GM23338 (cell line): Measurements from ENCODE around the gene ENDOU. TPM values are rescaled to one million over a fixed set of nuclear protein-coding genes. Genes with fewer than 3 reads are reported as not detected.

ENCODE experiments used
- ATAC-seq: fragments of 200-7000 bp; cut with Tn5 transposase; 3 replicates; pipeline ENCODE4 v1.9.1; 2020
- DNase-seq: peaks from one replicate; pipeline ENCODE4 v3.0.0-alpha.2; 2015; ENCODE audit warnings: low spot score
- H2AFZ ChIP-seq: fragments of 200-600 bp; sonication (generic); 2 replicates; pipeline ENCODE4 v1.8.0; 2016; ENCODE audit warnings: antibody characterized with exemption, mild to moderate bottlenecking, moderate library complexity
- H3F3A ChIP-seq: fragments of 200-600 bp; sonication (generic); replicated peaks from 2 replicates; pipeline ENCODE4 v1.8.0; 2017; ENCODE audit warnings: antibody characterized with exemption, mixed run types, low read depth
- H3K27ac ChIP-seq: fragments of 200-600 bp; sonication (generic); 2 replicates; pipeline ENCODE4 v1.6.1; 2016; ENCODE audit warnings: low read depth
- H3K27me3 ChIP-seq: fragments of 200-600 bp; sonication (generic); 2 replicates; pipeline ENCODE4 v1.8.0; 2016; ENCODE audit warnings: mild to moderate bottlenecking, mixed run types, moderate library complexity; ENCODE audit not compliant: insufficient read depth
- H3K36me3 ChIP-seq: fragments of 200-600 bp; sonication (generic); 2 replicates; pipeline ENCODE4 v1.8.0; 2016; ENCODE audit warnings: mild to moderate bottlenecking; ENCODE audit not compliant: insufficient read depth
- H3K4me1 ChIP-seq: fragments of 200-600 bp; sonication (generic); 2 replicates; pipeline ENCODE4 v1.8.0; 2016; ENCODE audit warnings: mild to moderate bottlenecking, moderate library complexity; ENCODE audit not compliant: insufficient read depth
- H3K4me2 ChIP-seq: fragments of 200-600 bp; sonication (generic); 2 replicates; pipeline ENCODE4 v1.7.1; 2017; ENCODE audit warnings: mixed run types
- H3K4me3 ChIP-seq: fragments of 200-600 bp; sonication (generic); 2 replicates; pipeline ENCODE4 v1.6.1; 2016; ENCODE audit warnings: mixed run types
- H3K79me2 ChIP-seq: fragments of 200-600 bp; sonication (generic); replicated peaks from 2 replicates; pipeline ENCODE4 v1.8.0; 2017; ENCODE audit warnings: mild to moderate bottlenecking; ENCODE audit not compliant: insufficient read depth
- H3K9me2 ChIP-seq: fragments of 200-600 bp; sonication (generic); 2 replicates; pipeline ENCODE4 v1.8.0; 2017; ENCODE audit not compliant: insufficient read depth
- H4K20me1 ChIP-seq: fragments of 200-600 bp; sonication (generic); replicated peaks from 2 replicates; pipeline ENCODE4 v1.8.0; 2017; ENCODE audit warnings: mild to moderate bottlenecking; ENCODE audit not compliant: insufficient read depth
- H3K27ac Mint-ChIP-seq: 2 replicates; pipeline ENCODE4 v1.8.0; 2020; ENCODE audit warnings: inconsistent platforms, mild to moderate bottlenecking, moderate library complexity, mixed read lengths
- H3K27me3 Mint-ChIP-seq: 3 replicates; pipeline ENCODE4 v1.8.0; 2022; ENCODE audit warnings: low read depth, mild to moderate bottlenecking, moderate library complexity, mixed read lengths, inconsistent platforms; ENCODE audit not compliant: insufficient read depth, poor library complexity
- H3K36me3 Mint-ChIP-seq: 3 replicates; pipeline ENCODE4 v1.8.0; 2021; ENCODE audit warnings: low read depth, mild to moderate bottlenecking, inconsistent platforms, moderate library complexity, mixed read lengths
- H3K4me1 Mint-ChIP-seq: 3 replicates; pipeline ENCODE4 v1.8.0; 2020; ENCODE audit warnings: mild to moderate bottlenecking, inconsistent platforms, mixed read lengths
- H3K4me3 Mint-ChIP-seq: 3 replicates; pipeline ENCODE4 v1.8.0; 2021; ENCODE audit warnings: moderate library complexity, mild to moderate bottlenecking, inconsistent platforms, mixed read lengths
- H3K9me3 Mint-ChIP-seq: 3 replicates; pipeline ENCODE4 v1.8.0; 2020; ENCODE audit warnings: moderate library complexity, mild to moderate bottlenecking, inconsistent platforms, mixed read lengths
- CREB1 ChIP-seq: fragments of 250-450 bp; sonication (Bioruptor Pico); IDR thresholded peaks from 2 replicates; pipeline ENCODE4 v1.5.0; 2020; ENCODE audit warnings: low read depth, mild to moderate bottlenecking, moderate library complexity
- EZH2 ChIP-seq: fragments of 200-600 bp; sonication (generic); IDR thresholded peaks from one replicate; pipeline ENCODE4 v1.8.0; 2017; ENCODE audit warnings: antibody characterized with exemption, mild to moderate bottlenecking, low read depth; ENCODE audit not compliant: unreplicated experiment
- EZH2phosphoT487 ChIP-seq: fragments of 200-600 bp; sonication (generic); IDR thresholded peaks from one replicate; pipeline ENCODE4 v1.8.1; 2018; ENCODE audit warnings: antibody characterized with exemption; ENCODE audit not compliant: unreplicated experiment
- JUNB ChIP-seq: IDR thresholded peaks from one replicate; pipeline ENCODE4 v1.6.1; 2016; ENCODE audit warnings: antibody characterized with exemption; ENCODE audit not compliant: unreplicated experiment
- NANOG ChIP-seq: IDR thresholded peaks from 2 replicates; pipeline ENCODE4 v1.6.1; 2016; ENCODE audit warnings: antibody characterized with exemption, borderline replicate concordance
- POLR2AphosphoS5 ChIP-seq: IDR thresholded peaks from 2 replicates; pipeline ENCODE4 v1.6.1; 2016; ENCODE audit warnings: antibody characterized with exemption, low read depth
- STAT1 ChIP-seq: IDR thresholded peaks from one replicate; pipeline ENCODE4 v1.6.1; 2016; ENCODE audit warnings: antibody characterized with exemption; ENCODE audit not compliant: unreplicated experiment
- ZNF114 ChIP-seq: fragments of 250-450 bp; sonication (Bioruptor Pico); IDR thresholded peaks from 2 replicates; pipeline ENCODE4 v1.5.0; 2020; ENCODE audit warnings: mild to moderate bottlenecking, moderate library complexity
- ZNF331 ChIP-seq: fragments of 250-450 bp; sonication (Bioruptor Pico); IDR thresholded peaks from 2 replicates; pipeline ENCODE4 v1.5.0; 2020; ENCODE audit warnings: low read depth, mild to moderate bottlenecking, moderate library complexity
- polyA plus RNA-seq: library from polyadenylated mRNA; unstranded; fragments of >200 nt; fragmentation: Nextera tagmentation; extraction: Ambion mirVana; gene quantifications from 2 replicates; pipeline ENCODE4 v1.2.1, GENCODE V29; 2016
- total RNA-seq: library from RNA; depleted of rRNA; stranded (reverse); fragments of >200 nt; shearing (Covaris generic); gene quantifications from 2 replicates; pipeline ENCODE4 v1.2.3, GENCODE V29; 2014
- TF ChIP-seq, protein P1 (sequence below): IDR thresholded peaks from 2 replicates; pipeline ENCODE4 v1.6.1; 2016; ENCODE audit warnings: antibody characterized with exemption
- TF ChIP-seq, protein P2 (sequence below), 2 experiments: fragments of 200-600 bp in 1 of 2; sonication (generic) in 1 of 2; conservative IDR thresholded peaks; 2 replicates each; pipeline versions ENCODE4 v1.5.1 to v1.6.1; 2016 to 2017; ENCODE audit warnings: antibody characterized with exemption in 2 of 2, low read depth in 2 of 2, mild to moderate bottlenecking in 2 of 2, moderate library complexity in 1 of 2
- TF ChIP-seq, protein P3 (sequence below): IDR thresholded peaks from one replicate; pipeline ENCODE4 v1.6.1; 2018; ENCODE audit warnings: antibody characterized with exemption; ENCODE audit not compliant: unreplicated experiment

Gene ENDOU
- total and polyA plus RNA-seq, 2 experiments from 2014 or later: not detected

DNA sequence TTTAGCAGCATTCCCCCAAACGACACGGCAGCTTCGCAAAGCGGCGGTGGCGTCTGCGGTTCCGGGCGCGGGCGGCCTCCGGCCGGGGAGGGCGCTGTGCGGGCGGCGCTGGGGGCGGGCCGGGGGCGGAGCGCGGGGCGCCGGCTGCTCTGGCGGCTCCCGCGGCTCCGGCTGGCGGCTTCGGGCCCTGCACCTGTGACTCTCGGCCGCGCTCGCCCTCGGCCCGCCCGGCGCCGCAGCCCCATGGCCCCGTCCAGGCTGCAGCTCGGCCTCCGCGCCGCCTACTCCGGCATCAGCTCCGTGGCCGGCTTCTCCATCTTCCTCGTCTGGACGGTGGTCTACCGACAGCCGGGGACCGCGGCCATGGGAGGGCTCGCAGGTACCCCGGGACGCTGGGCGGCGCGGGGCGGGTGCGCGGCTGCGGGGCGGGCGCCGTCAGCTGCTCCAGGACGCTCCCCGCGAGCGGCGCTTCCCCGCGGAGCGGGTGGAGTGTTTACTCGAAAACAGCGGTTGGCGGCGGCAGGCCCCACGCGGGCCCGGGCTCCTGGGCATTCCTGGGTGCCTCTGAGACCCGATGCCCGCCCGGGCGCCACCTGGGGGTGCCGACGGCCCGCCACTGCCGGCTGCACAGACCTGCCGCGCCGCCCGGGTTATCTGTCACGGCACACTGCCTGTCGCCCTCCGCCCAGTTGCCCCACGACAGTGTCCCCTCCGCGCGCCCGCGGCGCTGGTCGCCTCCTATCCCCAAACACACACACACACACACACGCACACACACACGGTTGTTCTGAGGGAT, 48.0 kb upstream of the ENDOU start, which contains the start of gene SLC48A1 (continued):
- TF ChIP-seq POLR2AphosphoS5: peak; percentile 27; the same call in 1 of the 2 replicates
- no peak for TF ChIP-seq STAT1
- TF ChIP-seq, protein P1, sequence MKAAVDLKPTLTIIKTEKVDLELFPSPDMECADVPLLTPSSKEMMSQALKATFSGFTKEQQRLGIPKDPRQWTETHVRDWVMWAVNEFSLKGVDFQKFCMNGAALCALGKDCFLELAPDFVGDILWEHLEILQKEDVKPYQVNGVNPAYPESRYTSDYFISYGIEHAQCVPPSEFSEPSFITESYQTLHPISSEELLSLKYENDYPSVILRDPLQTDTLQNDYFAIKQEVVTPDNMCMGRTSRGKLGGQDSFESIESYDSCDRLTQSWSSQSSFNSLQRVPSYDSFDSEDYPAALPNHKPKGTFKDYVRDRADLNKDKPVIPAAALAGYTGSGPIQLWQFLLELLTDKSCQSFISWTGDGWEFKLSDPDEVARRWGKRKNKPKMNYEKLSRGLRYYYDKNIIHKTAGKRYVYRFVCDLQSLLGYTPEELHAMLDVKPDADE: no peak
- TF ChIP-seq EZH2phosphoT487: no peak
- no peak for TF ChIP-seq NANOG
- TF ChIP-seq CREB1 (CRISPR knock-in tag): no peak
- TF ChIP-seq, protein P2, sequence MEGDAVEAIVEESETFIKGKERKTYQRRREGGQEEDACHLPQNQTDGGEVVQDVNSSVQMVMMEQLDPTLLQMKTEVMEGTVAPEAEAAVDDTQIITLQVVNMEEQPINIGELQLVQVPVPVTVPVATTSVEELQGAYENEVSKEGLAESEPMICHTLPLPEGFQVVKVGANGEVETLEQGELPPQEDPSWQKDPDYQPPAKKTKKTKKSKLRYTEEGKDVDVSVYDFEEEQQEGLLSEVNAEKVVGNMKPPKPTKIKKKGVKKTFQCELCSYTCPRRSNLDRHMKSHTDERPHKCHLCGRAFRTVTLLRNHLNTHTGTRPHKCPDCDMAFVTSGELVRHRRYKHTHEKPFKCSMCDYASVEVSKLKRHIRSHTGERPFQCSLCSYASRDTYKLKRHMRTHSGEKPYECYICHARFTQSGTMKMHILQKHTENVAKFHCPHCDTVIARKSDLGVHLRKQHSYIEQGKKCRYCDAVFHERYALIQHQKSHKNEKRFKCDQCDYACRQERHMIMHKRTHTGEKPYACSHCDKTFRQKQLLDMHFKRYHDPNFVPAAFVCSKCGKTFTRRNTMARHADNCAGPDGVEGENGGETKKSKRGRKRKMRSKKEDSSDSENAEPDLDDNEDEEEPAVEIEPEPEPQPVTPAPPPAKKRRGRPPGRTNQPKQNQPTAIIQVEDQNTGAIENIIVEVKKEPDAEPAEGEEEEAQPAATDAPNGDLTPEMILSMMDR (conservative IDR thresholded peaks at IDR 0.05; ENCODE audit: low read depth in 2 of 2): peak in 1 of 2 experiments; percentile 52; a peak in 2 of 4 replicates
- TF ChIP-seq ZNF331 (CRISPR knock-in tag): no peak
- TF ChIP-seq ZNF114: no peak

DNA sequence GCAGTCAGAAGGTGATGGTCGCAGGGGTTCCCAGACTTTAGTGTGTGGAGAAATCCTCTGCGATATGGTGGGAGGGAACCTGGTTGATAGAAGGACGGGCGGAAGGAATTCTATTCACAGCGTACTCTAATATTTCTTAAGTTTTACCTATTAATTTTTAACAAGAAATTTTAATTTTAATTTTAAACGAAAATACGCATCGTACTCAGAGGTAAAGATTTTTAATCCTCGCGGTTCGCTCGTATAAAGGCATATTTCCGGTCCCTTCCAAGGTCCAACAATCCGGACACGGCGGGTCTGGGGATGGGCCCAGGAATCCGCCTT, 47.4 kb upstream of the ENDOU start:
- Histone ChIP-seq H4K20me1 (no peaks in the 10 kb centered on the region), H3K4me1 (peaks cover 34% of the 10 kb centered on the region), H3K4me2 (peak overlapping the region; percentile 79), H3K4me3 (peak overlapping the region; percentile 69), H3K27ac (no peak overlapping the region), H3K9me2 (no peaks in the 10 kb centered on the region), H3F3A (peaks cover 15% of the 10 kb centered on the region), H3K27me3 (peaks cover 17% of the 10 kb centered on the region), H3K36me3 (no peaks in the 10 kb centered on the region), H2AFZ (peak overlapping the region; percentile 6; the same call in 1 of the 2 replicates), H3K79me2 (no peaks in the 10 kb centered on the region)
- Mint-ChIP-seq H3K9me3 (no peaks in the 10 kb centered on the region), H3K27ac (no peak overlapping the region), H3K4me3 (peak overlapping the region; percentile 72), H3K4me1 (peaks cover 33% of the 10 kb centered on the region), H3K27me3 (peaks cover 11% of the 10 kb centered on the region), H3K36me3 (no peaks in the 10 kb centered on the region)
- ATAC-seq (no peak), DNase-seq (no peak)
- TF ChIP-seq, protein P2 (conservative IDR thresholded peaks at IDR 0.05; ENCODE audit: low read depth in 2 of 2): no peak
- TF ChIP-seq JUNB (no peak), ZNF331 (CRISPR knock-in tag) (no peak), ZNF114 (no peak), EZH2 (no peak), NANOG (no peak)
- TF ChIP-seq, protein P1: no peak
- TF ChIP-seq, protein P3, sequence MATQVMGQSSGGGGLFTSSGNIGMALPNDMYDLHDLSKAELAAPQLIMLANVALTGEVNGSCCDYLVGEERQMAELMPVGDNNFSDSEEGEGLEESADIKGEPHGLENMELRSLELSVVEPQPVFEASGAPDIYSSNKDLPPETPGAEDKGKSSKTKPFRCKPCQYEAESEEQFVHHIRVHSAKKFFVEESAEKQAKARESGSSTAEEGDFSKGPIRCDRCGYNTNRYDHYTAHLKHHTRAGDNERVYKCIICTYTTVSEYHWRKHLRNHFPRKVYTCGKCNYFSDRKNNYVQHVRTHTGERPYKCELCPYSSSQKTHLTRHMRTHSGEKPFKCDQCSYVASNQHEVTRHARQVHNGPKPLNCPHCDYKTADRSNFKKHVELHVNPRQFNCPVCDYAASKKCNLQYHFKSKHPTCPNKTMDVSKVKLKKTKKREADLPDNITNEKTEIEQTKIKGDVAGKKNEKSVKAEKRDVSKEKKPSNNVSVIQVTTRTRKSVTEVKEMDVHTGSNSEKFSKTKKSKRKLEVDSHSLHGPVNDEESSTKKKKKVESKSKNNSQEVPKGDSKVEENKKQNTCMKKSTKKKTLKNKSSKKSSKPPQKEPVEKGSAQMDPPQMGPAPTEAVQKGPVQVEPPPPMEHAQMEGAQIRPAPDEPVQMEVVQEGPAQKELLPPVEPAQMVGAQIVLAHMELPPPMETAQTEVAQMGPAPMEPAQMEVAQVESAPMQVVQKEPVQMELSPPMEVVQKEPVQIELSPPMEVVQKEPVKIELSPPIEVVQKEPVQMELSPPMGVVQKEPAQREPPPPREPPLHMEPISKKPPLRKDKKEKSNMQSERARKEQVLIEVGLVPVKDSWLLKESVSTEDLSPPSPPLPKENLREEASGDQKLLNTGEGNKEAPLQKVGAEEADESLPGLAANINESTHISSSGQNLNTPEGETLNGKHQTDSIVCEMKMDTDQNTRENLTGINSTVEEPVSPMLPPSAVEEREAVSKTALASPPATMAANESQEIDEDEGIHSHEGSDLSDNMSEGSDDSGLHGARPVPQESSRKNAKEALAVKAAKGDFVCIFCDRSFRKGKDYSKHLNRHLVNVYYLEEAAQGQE: no peak
